ENCODE measurements around the gene SFMBT1.
A peak's percentile ranks its signal among the peaks of the same experiment; 100 is the strongest.

SFMBT1 gene

DNA sequence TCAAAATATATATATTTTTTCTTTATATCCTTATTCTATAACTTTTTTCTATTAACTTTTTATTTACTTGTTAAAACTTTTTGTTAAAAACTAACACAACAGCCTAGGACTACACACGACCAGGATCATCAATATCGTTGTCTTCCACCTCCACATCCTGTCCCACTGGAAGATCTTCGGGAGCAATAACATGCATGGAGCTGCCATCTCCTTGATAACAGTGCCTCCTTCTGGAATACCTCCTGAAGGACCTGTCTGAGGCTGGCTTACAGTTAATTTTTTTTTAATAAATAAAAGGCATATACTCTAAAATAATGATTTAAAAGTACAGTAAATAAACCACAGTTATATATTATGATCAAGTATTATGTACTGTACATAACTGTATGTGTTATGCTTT, 58.9 kb downstream of the SFMBT1 start:
- DNase-seq (ENCODE audit: low spot score) = no peak

DNA sequence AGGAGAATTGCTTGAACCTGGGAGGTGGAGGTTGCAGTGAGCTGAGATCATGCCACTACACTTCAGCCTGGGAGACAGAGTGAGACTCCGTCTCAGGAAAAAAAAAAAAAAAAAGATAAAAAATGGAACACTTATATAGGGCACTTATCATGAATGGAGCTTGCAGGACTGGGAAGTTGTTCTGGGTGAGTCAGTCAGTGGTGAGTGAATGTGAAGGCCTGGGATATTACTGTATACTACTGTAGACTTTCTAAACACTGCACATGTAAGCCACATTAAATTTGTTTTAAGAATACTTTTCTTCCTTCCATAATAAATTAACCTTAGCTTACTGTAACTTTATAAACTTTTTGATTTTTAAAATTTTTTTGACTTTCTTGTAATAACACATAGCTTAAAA, 59.8 kb downstream of the SFMBT1 start:
- DNase-seq (ENCODE audit: low spot score) = no peak

DNA sequence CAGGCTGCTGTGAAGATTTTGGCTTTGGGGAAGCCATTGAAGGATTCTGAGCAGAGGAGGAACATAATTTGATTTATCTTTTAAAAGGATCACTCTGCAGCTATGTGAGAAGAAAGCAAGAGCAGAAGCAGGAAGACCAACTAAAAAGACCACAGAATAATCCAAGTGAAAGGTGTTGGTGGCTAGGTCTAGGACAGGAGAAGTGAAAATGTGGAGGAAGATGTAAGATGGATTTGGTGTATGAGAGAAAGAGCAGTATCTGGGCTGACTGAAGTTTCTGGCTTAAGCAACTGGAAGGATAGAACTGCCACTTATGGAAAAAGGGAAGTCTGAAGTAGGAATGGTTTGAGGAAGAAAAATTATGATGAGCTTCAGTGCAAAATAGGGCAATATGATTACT, 62.0 kb downstream of the SFMBT1 start:
- no peak for DNase-seq (ENCODE audit: low spot score)

- no peak for DNase-seq (ENCODE audit: low spot score)
Observed at GRCh38 chr3:52983336-52983807, 62.5 kb downstream of the SFMBT1 start.

GRCh38 chr3:52982839-52983238, 63.0 kb downstream of the SFMBT1 start:
- no peak for DNase-seq (ENCODE audit: low spot score)

GRCh38 chr3:52979190-52979983, 66.5 kb downstream of the SFMBT1 start:
- DNase-seq (ENCODE audit: low spot score) = no peak

GRCh38 chr3:52978109-52978754, 67.6 kb downstream of the SFMBT1 start:
- DNase-seq (ENCODE audit: low spot score) = no peak

DNA sequence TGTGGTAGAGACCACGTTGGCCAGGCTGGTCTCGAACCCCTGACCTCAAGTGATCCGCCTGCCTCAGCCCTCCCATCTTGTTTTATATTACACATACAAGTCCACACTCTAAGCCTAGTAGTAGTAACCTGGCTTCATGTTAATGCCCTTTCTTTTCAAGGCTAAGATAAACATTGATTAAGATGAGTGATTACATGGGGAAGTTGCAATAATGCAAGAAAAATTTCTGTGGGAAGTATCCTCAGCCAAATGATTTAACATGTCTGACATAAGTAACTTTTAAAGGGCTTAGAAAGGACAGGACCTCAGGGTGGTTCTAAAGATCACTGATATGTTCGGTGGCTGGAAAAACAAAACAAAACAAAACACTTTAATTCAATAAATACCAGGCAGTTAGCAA, 72.1 kb downstream of the SFMBT1 start:
- DNase-seq (ENCODE audit: low spot score) = peak; percentile 10

DNA sequence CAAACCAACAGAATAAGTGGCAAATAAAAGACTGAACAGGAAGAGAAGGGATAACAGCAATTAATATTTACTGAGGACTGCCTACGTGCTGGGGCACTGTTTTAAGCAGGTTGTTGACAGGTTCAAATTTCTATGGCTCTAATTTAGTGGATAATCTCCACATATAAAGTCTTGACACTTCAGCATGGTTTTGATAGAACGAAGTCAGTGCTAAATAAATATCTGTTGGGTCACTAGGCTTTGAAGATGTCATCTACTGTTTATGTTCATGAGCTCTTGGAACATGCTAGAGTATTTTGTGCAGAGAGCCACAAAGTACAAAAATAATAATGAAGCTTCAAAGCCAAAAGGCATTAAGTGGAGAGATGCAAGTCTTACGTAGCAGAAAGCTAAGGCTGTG, 74.0 kb downstream of the SFMBT1 start:
- DNase-seq (ENCODE audit: low spot score) = no peak

DNA sequence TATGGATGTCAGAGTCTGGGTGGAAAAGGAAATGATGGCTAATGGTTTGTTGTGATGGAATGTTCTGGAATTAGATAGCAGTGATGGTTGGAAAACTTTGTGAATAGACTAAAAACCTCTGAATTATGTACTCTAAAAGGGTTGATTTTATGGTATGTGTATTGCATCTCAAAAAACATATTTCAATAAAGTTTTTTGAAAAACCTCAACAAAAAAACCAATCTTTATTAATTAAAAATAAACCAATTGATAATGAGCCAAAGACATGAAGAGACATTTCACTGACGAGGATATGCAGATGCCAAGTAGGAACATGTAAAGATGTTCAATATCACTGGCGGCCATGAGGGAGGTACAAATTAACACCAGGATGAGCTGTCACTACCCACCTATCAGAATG, 78.5 kb downstream of the SFMBT1 start:
- no peak for DNase-seq (ENCODE audit: low spot score)

DNA sequence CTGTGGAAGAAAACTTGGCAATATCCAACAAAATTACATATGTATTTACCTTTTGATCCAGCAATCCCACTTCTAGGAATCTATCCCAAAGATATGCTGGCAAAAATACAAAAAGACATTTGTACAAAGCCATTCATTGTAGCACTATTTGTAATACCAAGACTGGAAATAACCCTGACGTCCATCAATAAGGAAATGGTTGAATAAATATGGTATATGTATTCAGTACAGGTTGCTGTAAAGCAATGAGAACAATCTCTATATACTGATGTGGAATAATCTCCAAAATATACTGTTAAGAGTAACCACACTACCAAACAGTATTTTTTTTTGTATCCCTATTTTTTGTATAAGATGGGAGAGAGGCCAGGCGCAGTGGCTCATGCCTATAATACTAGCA, 83.7 kb downstream of the SFMBT1 start:
- no peak for DNase-seq (ENCODE audit: low spot score)

DNA sequence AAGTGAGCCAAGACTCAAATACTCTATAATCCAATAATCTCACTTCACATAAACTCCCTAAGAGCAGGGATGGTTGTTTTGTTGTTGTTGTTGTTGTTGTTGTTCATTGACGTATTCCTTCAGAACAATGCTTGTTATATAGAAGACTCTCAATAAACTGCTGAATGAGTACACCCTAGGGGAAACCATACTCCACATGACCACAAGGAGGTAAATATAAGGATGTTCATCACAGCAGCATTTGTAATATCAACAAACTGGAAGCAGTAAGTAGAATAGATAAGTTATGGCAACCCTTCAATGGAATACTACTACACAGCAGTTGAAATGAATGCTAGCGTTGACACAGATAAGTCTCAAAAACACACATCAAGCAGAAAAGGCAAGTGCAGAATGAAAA, 86.1 kb downstream of the SFMBT1 start:
- DNase-seq (ENCODE audit: low spot score) = no peak

DNA sequence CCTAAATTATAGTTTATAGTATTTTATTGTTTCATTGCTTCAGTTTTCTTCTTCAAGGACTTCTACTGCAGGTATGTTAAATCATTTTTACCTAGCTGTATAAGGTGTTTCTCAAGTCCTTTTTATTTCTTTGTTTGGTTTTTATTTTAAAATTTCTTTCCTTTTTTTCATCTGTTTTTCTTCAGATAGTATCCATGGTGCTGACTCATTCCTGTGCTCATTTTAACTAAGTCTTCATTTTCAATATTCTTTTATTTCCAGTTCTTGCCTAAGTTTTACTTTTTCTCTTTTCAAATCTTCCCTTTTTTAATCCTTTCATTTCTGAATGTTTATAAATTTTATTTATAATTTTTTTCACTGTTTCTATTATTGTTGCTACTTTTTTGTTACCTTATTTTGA, 106.3 kb downstream of the SFMBT1 start:
- DNase-seq (ENCODE audit: low spot score) = no peak

DNA sequence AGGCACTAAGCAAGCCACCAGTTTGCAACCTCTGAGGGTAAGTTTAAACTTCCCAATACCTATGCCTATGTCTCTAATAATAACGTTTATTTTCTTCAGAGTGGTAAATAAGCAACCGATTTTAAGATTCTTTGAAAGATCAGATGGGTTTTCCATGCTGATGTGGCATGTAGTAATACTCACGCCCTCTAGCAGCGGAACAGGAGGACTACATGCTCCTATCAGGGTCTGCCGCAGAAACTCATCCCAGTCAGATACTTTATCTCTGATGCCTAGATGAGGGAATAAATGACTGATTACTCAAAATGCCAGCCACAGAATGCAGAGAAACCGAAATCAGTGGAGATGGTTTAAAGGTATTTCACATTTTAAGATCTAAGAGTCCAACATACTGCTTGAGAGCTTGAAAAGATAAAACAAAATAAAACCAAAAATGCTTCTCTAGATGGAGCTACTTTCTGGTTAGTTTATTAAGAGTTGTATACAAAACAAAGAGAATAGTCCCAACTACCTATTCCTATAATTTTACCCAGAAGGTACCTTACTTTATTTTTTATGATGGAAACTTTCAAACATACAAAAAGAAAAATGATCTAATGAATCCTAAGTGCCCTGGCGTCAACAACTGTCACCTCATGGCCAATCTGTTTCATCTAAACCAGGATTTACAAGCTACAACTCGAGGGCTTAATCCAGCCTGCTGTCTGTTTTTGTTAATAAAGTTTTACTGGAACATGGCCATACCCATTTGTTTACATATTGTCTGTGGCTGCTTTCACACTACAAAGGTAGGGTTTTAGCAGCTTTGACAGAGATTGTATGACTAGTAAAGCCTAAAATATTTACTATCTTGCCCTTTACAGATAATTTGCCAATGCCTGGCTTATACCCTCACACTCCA, 111.0 kb downstream of the SFMBT1 start:
- peak; percentile 67 for DNase-seq (ENCODE audit: low spot score)

DNA sequence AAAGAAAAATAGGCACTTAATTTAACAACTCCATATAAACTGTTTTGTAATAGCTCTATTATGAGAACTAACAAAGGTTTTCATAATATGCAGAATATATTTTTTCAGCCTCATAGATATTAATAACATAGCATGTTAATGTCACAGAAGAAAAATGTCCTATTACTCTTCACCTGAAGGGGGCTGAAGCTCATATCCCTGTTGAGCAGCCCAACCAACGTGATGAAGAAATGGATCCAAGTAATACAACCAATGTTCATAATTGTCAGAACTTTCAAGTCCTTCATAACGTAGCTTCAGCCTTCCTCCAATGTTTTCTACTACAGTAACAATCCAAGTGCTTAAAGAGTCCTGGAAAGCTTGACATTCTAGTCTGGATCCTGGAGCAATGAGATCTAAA, 114.0 kb downstream of the SFMBT1 start:
- DNase-seq (ENCODE audit: low spot score) = no peak

DNA sequence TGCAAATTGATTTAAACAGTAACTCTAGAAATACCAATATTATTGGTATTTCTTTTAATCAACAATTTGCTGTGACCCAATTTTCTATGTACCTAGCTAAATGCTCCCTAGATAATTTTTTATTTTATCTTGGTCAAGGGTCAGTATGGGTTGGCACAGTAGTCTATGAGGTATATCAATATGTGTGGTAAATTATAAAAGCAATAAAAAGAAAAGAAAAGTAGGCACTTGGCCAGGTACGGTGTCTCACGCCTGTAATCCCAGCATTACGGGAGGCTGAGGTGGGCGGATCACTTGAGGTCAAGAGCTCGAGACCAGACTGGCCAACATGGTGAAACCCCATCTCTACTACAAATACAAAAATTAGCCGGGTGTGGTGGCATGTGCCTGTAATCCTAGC, 114.5 kb downstream of the SFMBT1 start:
- DNase-seq (ENCODE audit: low spot score) = no peak

DNA sequence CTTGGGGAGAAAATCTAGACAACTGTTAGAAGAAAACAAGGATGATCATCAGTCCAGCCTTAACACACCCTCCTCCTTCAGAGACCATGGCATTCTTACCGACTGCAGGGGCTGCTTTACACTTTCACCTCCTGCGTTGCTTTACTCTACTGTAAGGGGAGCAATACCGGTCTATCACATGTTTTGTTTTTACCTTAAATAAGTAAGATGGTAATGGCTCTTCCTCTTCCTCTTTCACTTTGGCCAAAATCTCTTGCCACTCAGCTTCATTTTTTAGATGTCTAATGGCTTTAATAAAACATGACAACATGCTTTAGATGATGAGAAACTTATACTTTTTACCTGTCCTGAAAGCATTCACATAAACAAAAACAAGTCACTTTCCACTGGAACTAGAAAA, 115.1 kb downstream of the SFMBT1 start:
- no peak for DNase-seq (ENCODE audit: low spot score)

DNA sequence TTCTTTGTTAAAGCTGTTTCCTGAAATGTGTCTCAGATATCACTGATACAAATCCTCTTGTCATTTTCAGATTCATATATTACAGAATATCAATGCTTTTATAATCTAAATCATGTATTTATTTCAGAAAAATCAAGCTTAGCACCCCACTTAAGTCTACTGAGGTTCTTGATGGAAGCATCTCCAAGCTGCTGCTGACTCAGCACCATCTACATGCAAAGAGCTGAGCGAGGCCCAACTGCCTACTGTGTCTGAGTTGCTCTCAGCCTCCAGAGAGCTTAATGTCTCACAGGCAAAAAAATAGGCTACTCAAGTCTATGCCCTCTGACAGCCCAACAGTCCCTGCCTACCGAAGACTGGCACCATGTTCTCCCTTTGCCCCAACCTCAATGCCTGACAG, 119.3 kb downstream of the SFMBT1 start:
- DNase-seq (ENCODE audit: low spot score) = no peak

DNA sequence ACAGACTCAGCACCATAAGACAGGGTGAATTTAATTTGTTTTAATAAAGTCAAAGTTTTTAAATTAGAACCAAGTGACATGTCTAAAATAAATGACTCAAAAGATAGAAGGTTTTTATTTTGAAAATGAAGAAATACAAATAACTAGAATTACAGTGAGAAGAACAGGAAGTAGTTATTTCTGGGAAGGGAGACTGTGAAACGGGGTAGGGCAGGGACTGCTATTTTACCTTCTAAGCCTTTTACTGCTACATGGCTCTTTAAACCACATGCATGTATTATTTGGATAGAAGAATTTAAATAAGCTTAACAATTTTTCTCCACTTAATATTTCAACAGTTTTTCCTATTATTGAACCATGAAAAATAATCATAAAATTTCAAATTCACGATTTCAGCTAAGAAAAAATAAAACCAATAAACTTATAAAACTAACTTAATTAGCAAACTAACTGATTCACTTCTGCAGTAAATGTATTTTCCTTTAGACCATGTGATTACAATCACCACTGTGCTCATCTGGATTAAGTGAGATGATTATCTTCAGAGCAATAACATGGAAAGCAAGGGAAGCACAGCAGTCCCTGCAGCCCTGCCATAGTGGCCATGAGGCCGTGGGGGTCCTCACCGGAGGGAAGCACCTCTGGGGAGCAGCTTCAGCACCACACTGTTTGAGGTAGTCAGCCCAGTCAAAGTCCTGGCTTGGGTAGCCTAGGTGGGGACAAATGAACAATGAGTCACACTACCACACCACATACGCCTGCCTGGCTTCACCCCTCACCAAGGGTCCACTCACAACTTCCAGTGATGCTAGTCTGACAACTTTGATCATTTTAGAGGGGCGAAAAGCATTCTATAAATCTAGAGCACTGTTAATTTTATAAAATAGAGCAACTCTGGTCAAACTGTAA, 120.2 kb downstream of the SFMBT1 start:
- no peak for DNase-seq (ENCODE audit: low spot score)

DNA sequence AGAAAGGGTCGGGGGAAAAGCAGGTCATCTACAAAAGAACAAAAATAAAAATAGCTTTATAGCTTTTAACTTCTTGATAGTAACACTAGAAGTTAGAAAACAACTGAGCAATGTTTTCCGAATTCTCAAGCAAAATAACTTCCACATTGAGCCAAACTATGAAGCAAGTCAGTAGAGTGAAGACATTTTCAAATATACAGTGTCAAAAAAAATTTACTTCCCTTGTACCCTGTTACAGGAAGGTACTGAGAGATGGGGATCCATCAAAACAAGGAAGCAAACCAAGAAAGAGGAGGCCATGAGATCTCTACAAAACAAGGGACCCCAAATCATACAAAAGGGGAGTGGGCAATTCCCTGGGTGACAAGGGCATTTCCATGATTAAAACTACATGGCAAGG, 121.9 kb downstream of the SFMBT1 start:
- DNase-seq (ENCODE audit: low spot score) = no peak

- DNase-seq (ENCODE audit: low spot score) = no peak
Observed at GRCh38 chr3:52920841-52921240, 125.0 kb downstream of the SFMBT1 start.

GRCh38 chr3:52917044-52917443, 128.8 kb downstream of the SFMBT1 start:
- DNase-seq (ENCODE audit: low spot score) = no peak
